ENCODE data around the gene SNCAIP. TPM values are rescaled to one million over a fixed set of nuclear protein-coding genes. Genes with fewer than 3 reads are reported as not detected.

SNCAIP gene
- total RNA-seq, 4 donors from 2014 or later: 0.83 to 4.2 (median 2.9) TPM

GRCh38 chr5:122316656-122317055 lies 4.6 kb downstream of the SNCAIP start:
- TF ChIP-seq, protein P1, sequence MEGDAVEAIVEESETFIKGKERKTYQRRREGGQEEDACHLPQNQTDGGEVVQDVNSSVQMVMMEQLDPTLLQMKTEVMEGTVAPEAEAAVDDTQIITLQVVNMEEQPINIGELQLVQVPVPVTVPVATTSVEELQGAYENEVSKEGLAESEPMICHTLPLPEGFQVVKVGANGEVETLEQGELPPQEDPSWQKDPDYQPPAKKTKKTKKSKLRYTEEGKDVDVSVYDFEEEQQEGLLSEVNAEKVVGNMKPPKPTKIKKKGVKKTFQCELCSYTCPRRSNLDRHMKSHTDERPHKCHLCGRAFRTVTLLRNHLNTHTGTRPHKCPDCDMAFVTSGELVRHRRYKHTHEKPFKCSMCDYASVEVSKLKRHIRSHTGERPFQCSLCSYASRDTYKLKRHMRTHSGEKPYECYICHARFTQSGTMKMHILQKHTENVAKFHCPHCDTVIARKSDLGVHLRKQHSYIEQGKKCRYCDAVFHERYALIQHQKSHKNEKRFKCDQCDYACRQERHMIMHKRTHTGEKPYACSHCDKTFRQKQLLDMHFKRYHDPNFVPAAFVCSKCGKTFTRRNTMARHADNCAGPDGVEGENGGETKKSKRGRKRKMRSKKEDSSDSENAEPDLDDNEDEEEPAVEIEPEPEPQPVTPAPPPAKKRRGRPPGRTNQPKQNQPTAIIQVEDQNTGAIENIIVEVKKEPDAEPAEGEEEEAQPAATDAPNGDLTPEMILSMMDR (IDR thresholded peaks at IDR 0.05): no peak
- no peak for TF ChIP-seq POLR2AphosphoS5 (IDR thresholded peaks at IDR 0.05)
- TF ChIP-seq POLR2A (IDR thresholded peaks at IDR 0.05; ENCODE audit: low read depth): no peak
- no peak for TF ChIP-seq EP300 (IDR thresholded peaks at IDR 0.05)
- WGBS: 92% methylated on average over 8 of the region's 8 CpGs
- Histone ChIP-seq H3K9me3 (no peaks in the 10 kb centered on the region), H3K36me3 (no peaks in the 10 kb centered on the region), H3K27me3 (peaks cover 3 to 54% (median 7%) of the 10 kb centered on the region in 4 donors), H3K4me1 (peaks cover 14 to 24% (median 19%) of the 10 kb centered on the region in 4 donors), H3K4me3 (no peak overlapping the region), H3K27ac (replicated peaks in 1 of 4) (no peak overlapping the region)
- intact Hi-C loops (cut with DNase I): no loop called here
- no peak for DNase-seq (ENCODE audit: extremely low spot score)

DNA sequence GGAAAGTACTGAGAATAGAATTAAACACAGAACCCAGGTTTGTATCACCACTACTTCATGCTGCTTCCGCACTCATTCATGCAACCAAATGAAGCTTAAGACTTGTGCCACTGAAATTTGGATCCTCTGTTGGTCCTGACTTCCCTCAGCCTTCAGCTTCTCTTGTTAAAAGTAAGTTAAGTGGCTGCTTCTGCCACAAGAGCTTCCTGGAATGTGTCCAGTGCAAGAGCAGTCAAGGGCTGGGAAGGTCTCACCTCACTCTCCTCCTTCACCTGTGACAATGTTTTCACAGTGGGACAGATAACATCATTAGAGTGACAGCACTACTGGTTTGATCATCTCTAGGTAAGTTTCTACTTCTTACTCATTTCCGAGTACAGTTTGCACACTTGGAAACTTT lies 7.9 kb downstream of the SNCAIP start:
- H3K4me1 ChIP-seq: peaks cover 3 to 23% (median 20%) of the 10 kb centered on the region in 4 donors
- no peaks in the 10 kb centered on the region for H3K36me3 ChIP-seq
- no peak overlapping the region for H3K4me3 ChIP-seq
- TF ChIP-seq, protein P1 (IDR thresholded peaks at IDR 0.05): no peak
- TF ChIP-seq POLR2AphosphoS5 (IDR thresholded peaks at IDR 0.05): no peak
- no peak for TF ChIP-seq POLR2A (IDR thresholded peaks at IDR 0.05; ENCODE audit: low read depth)
- no peak for TF ChIP-seq EP300 (IDR thresholded peaks at IDR 0.05)
- peaks cover 0 to 26% (median 3%) of the 10 kb centered on the region in 4 donors for H3K27me3 ChIP-seq
- intact Hi-C loops (cut with DNase I): no loop called here
- no peaks in the 10 kb centered on the region for H3K9me3 ChIP-seq
- no peak for DNase-seq (ENCODE audit: extremely low spot score)
- WGBS: 100% methylated on average over 2 of the region's 2 CpGs
- no peak overlapping the region for H3K27ac ChIP-seq (replicated peaks in 1 of 4)

GRCh38 chr5:122321921-122322320 lies 9.9 kb downstream of the SNCAIP start:
- WGBS: 56% methylated on average over 2 of the region's 2 CpGs
- H3K9me3 ChIP-seq: no peaks in the 10 kb centered on the region

GRCh38 chr5:122322801-122323548 lies 10.9 kb downstream of the SNCAIP start:
- no peak overlapping the region for H3K4me3 ChIP-seq
- H3K36me3 ChIP-seq: no peaks in the 10 kb centered on the region
- no peaks in the 10 kb centered on the region for H3K27me3 ChIP-seq
- 17% methylated on average over 7 of the region's 7 CpGs for WGBS
- intact Hi-C loops (cut with DNase I): no loop called here
- peaks cover 3 to 28% (median 20%) of the 10 kb centered on the region in 4 donors for H3K4me1 ChIP-seq
- no peaks in the 10 kb centered on the region for H3K9me3 ChIP-seq
- no peak for DNase-seq (ENCODE audit: extremely low spot score)
- peak overlapping the region in 2 of 4 donors; percentile 22 to 24 for H3K27ac ChIP-seq (replicated peaks in 1 of 4)
- TF ChIP-seq POLR2AphosphoS5 (IDR thresholded peaks at IDR 0.05): no peak
- TF ChIP-seq, protein P1 (IDR thresholded peaks at IDR 0.05): no peak
- no peak for TF ChIP-seq POLR2A (IDR thresholded peaks at IDR 0.05; ENCODE audit: low read depth)
- no peak for TF ChIP-seq EP300 (IDR thresholded peaks at IDR 0.05)

More at GRCh38 chr5:122321921-122322320, 9.9 kb downstream of the SNCAIP start:
- Histone ChIP-seq H3K4me1 (peaks cover 3 to 27% (median 20%) of the 10 kb centered on the region in 4 donors), H3K4me3 (no peak overlapping the region), H3K27ac (replicated peaks in 1 of 4) (no peak overlapping the region), H3K36me3 (no peaks in the 10 kb centered on the region), H3K27me3 (peaks cover 0 to 5% (median 1%) of the 10 kb centered on the region in 4 donors)
- DNase-seq (ENCODE audit: extremely low spot score): no peak
- intact Hi-C loops (cut with DNase I): no loop called here
- TF ChIP-seq EP300 (IDR thresholded peaks at IDR 0.05) (no peak), POLR2AphosphoS5 (IDR thresholded peaks at IDR 0.05) (no peak), POLR2A (IDR thresholded peaks at IDR 0.05; ENCODE audit: low read depth) (no peak)
- TF ChIP-seq, protein P1 (IDR thresholded peaks at IDR 0.05): no peak
